ENCODE results near the gene MASP2. TPM values are rescaled to one million over a fixed set of nuclear protein-coding genes. Genes with fewer than 3 reads are reported as not detected.

MASP2 gene
- total and polyA plus RNA-seq, 10 of the 15 experiments (the other 5 are each of a cell fraction or from before 2014, with no cell fraction given): 0.04 to 0.21 (median 0.06) TPM; not detected in 7

- TF ChIP-seq, protein P1, sequence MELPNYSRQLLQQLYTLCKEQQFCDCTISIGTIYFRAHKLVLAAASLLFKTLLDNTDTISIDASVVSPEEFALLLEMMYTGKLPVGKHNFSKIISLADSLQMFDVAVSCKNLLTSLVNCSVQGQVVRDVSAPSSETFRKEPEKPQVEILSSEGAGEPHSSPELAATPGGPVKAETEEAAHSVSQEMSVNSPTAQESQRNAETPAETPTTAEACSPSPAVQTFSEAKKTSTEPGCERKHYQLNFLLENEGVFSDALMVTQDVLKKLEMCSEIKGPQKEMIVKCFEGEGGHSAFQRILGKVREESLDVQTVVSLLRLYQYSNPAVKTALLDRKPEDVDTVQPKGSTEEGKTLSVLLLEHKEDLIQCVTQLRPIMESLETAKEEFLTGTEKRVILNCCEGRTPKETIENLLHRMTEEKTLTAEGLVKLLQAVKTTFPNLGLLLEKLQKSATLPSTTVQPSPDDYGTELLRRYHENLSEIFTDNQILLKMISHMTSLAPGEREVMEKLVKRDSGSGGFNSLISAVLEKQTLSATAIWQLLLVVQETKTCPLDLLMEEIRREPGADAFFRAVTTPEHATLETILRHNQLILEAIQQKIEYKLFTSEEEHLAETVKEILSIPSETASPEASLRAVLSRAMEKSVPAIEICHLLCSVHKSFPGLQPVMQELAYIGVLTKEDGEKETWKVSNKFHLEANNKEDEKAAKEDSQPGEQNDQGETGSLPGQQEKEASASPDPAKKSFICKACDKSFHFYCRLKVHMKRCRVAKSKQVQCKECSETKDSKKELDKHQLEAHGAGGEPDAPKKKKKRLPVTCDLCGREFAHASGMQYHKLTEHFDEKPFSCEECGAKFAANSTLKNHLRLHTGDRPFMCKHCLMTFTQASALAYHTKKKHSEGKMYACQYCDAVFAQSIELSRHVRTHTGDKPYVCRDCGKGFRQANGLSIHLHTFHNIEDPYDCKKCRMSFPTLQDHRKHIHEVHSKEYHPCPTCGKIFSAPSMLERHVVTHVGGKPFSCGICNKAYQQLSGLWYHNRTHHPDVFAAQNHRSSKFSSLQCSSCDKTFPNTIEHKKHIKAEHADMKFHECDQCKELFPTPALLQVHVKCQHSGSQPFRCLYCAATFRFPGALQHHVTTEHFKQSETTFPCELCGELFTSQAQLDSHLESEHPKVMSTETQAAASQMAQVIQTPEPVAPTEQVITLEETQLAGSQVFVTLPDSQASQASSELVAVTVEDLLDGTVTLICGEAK (IDR thresholded peaks at IDR 0.05; ENCODE audit: borderline replicate concordance): no peak
- TF ChIP-seq MLLT1 (IDR thresholded peaks at IDR 0.05) (no peak), SMAD1 (IDR thresholded peaks at IDR 0.05; ENCODE audit: low read depth, partially characterized antibody) (no peak), ATF7 (IDR thresholded peaks at IDR 0.05; ENCODE audit: low read depth) (no peak), LARP7 (IDR thresholded peaks at IDR 0.05) (no peak), RAD21 (IDR thresholded peaks at IDR 0.05; ENCODE audit: insufficient read depth, low read depth, low read length) (0 out of 2 replicates have a peak, but pooled peaks have one; percentile 18), ZNF384 (IDR thresholded peaks at IDR 0.05; ENCODE audit: borderline replicate concordance, low read depth, low read length) (no peak), PML (IDR thresholded peaks at IDR 0.05; ENCODE audit: low read length) (peak; percentile 25; the same call in 1 of the 2 replicates), MEF2B (IDR thresholded peaks at IDR 0.05; ENCODE audit: partially characterized antibody, poor library complexity, severe bottlenecking) (no peak), IRF3 (IDR thresholded peaks at IDR 0.05) (no peak), ZBTB4 (CRISPR knock-in tag; IDR thresholded peaks at IDR 0.05) (no peak), ZNF622 (IDR thresholded peaks at IDR 0.05) (no peak), CBX3 (IDR thresholded peaks at IDR 0.05; ENCODE audit: borderline replicate concordance, low read depth) (no peak)
- TF ChIP-seq, protein P2, sequence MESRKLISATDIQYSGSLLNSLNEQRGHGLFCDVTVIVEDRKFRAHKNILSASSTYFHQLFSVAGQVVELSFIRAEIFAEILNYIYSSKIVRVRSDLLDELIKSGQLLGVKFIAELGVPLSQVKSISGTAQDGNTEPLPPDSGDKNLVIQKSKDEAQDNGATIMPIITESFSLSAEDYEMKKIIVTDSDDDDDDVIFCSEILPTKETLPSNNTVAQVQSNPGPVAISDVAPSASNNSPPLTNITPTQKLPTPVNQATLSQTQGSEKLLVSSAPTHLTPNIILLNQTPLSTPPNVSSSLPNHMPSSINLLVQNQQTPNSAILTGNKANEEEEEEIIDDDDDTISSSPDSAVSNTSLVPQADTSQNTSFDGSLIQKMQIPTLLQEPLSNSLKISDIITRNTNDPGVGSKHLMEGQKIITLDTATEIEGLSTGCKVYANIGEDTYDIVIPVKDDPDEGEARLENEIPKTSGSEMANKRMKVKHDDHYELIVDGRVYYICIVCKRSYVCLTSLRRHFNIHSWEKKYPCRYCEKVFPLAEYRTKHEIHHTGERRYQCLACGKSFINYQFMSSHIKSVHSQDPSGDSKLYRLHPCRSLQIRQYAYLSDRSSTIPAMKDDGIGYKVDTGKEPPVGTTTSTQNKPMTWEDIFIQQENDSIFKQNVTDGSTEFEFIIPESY (IDR thresholded peaks at IDR 0.05): no peak
These were observed 6.1 kb upstream of the MASP2 start (continued) for GRCh38 chr1:11052839-11053757.

Measured in GM12878 (cell line).